HG03575 (cell line): ENCODE results near the gene NKX1-2.
"Not testable (repeated sequence)": the region's sequence is repeated elsewhere in the genome, so short reads cannot be mapped to it uniquely, and the experiment has no call there.

Experiments used
- ATAC-seq: cut with Tn5 transposase; IDR thresholded peaks from one replicate; pipeline ENCODE4 v1.9.1; 2021; ENCODE audit not compliant: unreplicated experiment, insufficient number of reproducible peaks, low FRiP score; ENCODE audit errors: extremely low read depth

NKX1-2 gene

DNA sequence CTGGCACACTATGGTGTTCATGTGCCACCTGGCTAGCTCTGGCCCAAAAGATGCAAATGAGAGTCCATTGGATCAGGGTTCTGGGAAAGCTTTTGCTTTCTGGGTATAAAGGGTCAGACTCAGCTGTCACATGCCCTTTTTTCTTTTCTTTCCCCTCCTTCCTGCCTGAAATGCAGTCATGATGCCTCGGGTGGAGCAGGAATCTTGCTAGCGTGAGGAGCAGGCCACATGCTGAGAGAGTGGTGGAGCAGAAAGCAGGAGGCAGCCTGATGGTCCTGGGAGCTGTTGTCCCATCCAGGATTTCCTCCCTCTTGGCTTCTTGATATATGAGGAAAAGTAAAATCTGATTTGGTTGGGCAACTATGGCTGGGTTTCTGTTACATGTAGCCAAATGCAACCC, 9.1 kb upstream of the NKX1-2 start:
- ATAC-seq: no peak

- ATAC-seq: no peak
Observed at GRCh38 chr10:124458473-124458872, 8.6 kb upstream of the NKX1-2 start.

- no peak for ATAC-seq
Observed at GRCh38 chr10:124455441-124455840, 5.6 kb upstream of the NKX1-2 start.

DNA sequence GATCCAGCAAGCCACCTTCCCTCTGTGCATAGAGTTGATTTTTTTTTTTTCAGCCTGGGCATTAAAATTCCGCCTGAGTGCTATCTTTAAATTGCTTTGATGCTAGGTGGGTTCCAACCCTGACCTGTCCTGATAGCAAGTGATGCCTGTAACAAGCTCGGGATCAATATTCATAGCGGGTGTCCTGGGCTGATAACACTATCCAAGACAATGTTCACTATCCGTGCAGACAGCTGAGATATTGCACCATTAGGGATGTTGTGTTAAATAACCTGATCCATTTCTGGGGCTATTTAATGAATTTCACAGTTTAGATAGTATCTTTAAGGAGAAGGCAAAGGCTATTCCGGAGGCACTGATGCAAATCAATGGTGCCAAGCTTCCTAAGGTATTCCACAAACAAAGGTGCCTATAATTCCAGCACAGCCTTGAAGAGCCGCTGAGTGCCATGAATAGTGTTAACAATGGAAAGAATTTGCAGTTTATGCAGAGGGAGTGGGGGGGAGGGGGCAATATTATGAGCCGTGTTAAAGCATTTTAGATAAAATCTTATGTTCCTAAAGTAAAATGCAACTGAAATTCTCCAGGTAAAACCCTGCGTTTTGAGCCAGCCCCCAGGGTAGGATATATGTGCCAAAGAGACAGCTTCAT, 4.2 kb upstream of the NKX1-2 start:
- no peak for ATAC-seq

GRCh38 chr10:124451276-124451675, 1.4 kb upstream of the NKX1-2 start:
- no peak for ATAC-seq

DNA sequence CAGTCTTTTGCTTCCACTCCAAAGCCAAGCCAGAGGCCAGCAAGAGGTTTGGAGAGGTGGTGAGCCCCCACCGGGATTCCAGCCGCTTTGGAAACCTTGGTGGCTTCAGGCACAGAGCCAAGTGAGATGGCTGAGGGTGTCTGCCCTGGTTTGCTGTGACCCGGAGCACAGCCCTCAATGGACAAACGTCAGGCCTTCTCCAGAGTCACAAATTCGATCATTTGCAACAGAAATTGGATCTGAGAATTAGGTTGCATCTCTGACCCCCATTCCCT, 885 bp upstream of the NKX1-2 start:
- ATAC-seq: no peak

GRCh38 chr10:124449170-124450011, 444 bp downstream of the NKX1-2 start:
- no peak for ATAC-seq

DNA sequence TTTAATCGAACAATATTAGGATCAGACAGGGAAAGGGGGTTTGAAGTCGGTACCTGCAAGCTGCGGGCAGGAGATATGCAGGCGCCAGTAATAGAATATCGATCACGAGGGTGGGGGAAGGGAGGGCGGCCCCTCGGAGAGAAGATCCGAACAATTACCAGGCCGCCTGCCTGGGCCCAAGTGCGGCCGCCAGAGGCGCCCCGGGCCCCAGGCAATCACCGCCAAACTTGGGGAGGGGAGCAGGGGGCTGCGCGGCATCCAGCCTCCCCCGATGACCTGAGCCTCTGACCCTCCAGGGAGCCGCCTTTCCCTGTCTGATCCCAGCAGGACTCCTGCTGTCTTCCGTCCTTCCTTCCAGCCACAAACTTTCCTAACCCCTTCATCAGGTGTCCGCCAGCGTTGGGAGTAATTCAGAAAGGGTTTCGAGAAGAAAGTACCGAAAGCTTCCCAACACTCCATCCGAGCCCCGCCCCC, 1.1 kb downstream of the NKX1-2 start:
- no peak for ATAC-seq

DNA sequence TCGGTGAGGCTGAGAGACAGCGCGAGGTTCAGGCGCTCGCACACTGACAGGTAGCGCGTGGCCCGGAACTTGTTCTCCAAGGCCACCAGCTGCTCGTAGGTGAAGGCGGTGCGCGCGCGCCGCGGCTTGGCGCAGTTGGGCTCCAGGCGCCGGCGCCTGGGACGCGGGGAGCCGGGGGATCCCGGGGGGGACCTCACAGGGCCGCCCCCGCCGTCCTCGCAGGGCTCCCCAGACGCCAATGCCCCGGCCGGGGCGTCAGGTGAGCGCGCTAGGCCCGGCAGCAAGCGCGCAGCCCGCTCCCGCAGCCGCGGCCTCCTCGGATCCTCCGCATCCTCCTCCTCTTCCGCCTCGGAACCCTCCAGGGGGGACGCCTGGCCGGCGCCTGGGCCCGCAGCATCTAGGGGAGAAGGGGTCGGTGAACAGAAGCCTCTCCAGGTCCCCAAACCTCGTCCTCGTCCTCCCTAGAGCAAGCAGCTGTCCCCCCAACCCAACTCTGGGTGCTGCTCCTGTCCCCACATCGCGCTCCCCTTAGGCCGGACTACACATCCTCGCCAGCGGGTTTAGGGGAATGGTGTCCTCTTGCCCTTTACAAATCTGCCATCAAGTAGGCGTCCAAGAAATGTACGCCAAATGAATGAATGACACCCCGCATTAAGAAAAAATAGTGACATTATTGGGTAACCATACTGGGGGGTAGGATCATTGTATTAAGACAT, 1.9 kb downstream of the NKX1-2 start:
- no peak for ATAC-seq

DNA sequence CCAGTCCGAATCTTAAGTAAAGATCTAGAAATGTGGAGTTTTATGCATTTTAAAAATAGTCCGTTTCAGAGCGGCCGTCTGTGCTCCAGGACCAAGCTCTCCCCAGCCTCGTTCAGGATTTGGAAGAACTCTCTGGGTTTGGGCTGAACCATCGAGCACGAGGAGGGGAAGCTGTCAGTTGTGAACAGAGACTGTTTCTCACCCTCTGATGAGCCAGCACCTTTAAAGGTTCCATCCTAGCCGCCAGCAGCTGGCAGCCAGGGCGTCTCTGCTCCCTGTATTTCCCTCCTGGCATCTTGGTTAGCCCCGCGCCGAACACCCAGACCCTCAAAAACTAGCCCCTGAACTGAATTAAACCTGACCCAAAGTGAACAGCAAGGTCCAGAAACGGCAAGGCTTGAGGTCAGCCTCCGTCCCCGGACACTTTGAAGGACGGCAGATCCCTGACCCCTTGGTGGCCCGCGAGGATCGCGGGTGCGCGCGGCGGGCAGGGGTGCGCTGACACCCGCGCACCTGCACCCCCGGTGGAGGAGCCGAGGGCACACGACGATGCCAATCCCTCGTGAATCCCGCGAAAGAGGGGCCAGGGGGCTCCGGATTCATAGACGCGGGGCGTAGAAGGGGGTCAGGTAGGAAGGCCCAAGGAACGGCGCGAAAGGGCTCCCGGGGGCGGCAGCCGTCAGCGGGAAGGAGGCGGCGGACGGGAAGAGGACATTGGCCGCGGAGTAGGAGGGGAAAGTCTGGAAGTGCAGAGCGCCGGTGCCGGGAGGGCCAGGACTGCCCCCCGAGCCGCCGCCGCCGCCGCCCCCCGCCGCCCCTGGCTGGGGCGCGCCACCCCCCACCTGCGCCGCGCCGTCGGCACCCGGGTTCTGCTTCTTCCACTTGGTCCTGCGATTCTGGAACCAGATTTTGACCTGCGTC, 2.7 kb downstream of the NKX1-2 start:
- ATAC-seq: no peak

- not testable (repeated sequence) for ATAC-seq
Observed at GRCh38 chr10:124441694-124442093, 8.1 kb downstream of the NKX1-2 start.

GRCh38 chr10:124436191-124436638, 13.6 kb downstream of the NKX1-2 start:
- peak; percentile 49 for ATAC-seq

DNA sequence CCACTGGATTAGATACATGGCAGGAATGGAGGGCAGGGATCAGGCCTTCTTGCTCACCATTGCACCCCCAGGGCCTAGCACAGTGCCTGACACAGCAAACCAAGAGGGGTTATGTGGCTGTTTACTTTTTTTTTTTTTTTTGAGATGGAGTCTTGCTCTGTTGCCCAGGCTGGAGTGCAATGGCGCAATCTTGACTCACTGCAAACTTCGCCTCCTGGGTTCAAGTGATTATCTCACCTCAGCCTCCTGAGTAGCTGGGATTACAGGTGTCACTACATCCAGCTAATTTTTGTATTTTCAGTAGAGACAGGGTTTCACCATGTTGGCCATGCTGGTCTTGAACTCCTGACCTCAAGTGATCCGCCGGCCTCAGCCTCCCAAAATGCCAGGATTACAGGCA, 14.2 kb downstream of the NKX1-2 start:
- not testable (repeated sequence) for ATAC-seq

DNA sequence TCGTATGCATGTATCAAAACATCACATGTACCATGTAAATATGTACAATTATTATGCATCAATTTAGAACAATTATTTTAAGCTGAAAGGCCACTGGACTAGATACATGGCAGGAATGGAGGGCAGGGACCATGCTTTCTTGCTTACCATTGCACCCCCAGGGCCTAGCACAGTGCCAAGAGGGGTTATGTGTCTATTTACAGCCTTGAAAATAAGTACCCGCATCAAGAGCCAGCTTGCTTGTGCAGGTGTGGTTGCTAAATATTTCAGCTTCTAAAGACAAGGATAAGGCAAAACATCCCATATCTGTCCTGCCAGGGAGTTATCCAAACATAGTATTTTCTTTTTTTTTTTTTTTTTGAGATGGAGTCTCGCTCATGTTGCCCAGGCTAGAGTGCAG, 16.4 kb downstream of the NKX1-2 start:
- no peak for ATAC-seq

- no peak for ATAC-seq
Observed at GRCh38 chr10:124430077-124430476, 19.8 kb downstream of the NKX1-2 start.

- no peak for ATAC-seq
Observed at GRCh38 chr10:124429576-124429975, 20.3 kb downstream of the NKX1-2 start.

GRCh38 chr10:124428207-124428777, 21.5 kb downstream of the NKX1-2 start:
- no peak for ATAC-seq

DNA sequence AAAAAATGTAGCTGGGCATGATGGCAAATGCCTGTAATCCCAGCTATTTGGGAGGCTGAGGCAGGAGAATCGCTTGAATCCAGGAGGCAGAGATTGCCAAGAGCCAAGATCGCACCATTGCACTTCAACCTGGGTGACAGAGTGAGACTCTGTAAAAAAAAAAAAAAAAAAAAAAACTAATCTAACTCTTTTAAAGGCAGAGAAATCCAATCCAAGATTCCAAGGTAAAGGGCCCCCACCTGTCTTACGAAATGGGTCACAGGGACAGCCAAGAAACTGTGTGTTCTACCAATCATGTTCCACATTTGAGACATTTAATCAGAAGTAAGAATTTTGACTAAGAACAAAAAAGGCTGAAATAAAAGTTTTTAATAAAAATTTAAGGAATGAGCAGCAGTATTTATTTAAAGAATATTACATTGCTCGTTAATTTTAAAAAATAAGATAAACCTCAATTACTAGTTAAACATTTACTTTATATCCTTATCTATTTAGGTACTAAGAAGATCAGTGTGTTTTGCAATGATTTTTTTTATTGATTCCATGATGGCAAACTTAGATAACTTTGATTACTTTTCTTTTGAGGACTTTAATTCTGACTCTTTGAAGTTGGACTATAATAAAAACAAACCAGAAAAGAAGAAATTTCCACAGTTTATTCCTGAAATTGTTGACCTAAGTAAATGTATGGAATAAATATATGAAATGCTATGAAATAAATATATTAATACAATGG, 24.4 kb downstream of the NKX1-2 start:
- no peak for ATAC-seq
